Upper lobe of left lung (tissue), 4 donors: ENCODE measurements around the gene ACAN.

Experiments used
- CTCF ChIP-seq, 6 experiments: fragments of 450-650 bp in 4 of 6; fragments of 200-600 bp in 2 of 6; sonication (generic) in 2 of 6; IDR thresholded peaks; one replicate each; pipeline ENCODE4 v1.5.1; 2016 to 2019; ENCODE audit warnings: antibody characterized with exemption in 6 of 6
- EP300 ChIP-seq, 4 donors: sonication (generic); formaldehyde crosslinking; IDR thresholded peaks; one replicate each; pipeline ENCODE4 v1.5.1; 2017; ENCODE audit warnings: antibody characterized with exemption in 4 of 4, control low read depth in 2 of 4
- POLR2A ChIP-seq, 4 donors: fragments of 450-650 bp; IDR thresholded peaks; one replicate each; pipeline ENCODE4 v1.5.1; 2016 to 2017; ENCODE audit warnings: antibody characterized with exemption in 4 of 4, mild to moderate bottlenecking in 2 of 4
- POLR2AphosphoS5 ChIP-seq, 2 donors: sonication (generic); formaldehyde crosslinking; IDR thresholded peaks; one replicate each; pipeline ENCODE4 v1.5.1; 2017; ENCODE audit warnings: antibody characterized with exemption in 2 of 2

DNA sequence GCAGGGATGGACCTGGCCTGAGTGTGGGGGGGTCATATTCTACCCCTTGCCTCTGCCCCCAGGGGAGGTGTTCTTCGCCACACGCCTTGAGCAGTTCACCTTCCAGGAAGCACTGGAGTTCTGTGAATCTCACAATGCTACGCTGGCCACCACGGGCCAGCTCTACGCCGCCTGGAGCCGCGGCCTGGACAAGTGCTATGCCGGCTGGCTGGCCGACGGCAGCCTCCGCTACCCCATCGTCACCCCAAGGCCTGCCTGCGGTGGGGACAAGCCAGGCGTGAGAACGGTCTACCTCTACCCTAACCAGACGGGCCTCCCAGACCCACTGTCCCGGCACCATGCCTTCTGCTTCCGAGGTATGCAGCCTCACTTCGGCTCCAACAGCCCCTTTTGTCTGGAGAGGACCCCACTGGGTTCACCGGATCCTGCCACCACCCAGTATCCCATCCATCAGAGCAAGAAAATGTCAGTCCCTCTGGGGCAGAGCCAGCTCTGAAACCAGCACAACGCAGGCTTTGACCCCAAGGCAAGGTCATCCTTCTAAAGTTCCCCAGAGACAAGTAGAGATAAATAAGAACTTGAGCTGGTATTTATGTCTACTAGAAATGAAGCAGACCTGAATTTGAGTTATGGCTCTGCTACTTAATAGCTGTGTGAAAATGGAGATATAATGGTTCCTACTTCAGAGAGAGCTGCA is 46.3 kb downstream of the ACAN start:
- TF ChIP-seq CTCF (IDR thresholded peaks at IDR 0.05): no peak
- no peak for TF ChIP-seq POLR2AphosphoS5 (IDR thresholded peaks at IDR 0.05)
- no peak for TF ChIP-seq POLR2A (IDR thresholded peaks at IDR 0.05)
- TF ChIP-seq EP300 (IDR thresholded peaks at IDR 0.05): no peak
